Measurements from ENCODE around the gene GPS1. TPM values are rescaled to one million over a fixed set of nuclear protein-coding genes. Genes with fewer than 3 reads are reported as not detected.
A peak's percentile ranks its signal among the peaks of the same experiment; 100 is the strongest.

The GPS1 gene
- total and polyA plus RNA-seq, 10 of the 15 experiments (the other 5 are each of a cell fraction or from before 2014, with no cell fraction given), result 2.2 to 146 (median 77.7) TPM

DNA sequence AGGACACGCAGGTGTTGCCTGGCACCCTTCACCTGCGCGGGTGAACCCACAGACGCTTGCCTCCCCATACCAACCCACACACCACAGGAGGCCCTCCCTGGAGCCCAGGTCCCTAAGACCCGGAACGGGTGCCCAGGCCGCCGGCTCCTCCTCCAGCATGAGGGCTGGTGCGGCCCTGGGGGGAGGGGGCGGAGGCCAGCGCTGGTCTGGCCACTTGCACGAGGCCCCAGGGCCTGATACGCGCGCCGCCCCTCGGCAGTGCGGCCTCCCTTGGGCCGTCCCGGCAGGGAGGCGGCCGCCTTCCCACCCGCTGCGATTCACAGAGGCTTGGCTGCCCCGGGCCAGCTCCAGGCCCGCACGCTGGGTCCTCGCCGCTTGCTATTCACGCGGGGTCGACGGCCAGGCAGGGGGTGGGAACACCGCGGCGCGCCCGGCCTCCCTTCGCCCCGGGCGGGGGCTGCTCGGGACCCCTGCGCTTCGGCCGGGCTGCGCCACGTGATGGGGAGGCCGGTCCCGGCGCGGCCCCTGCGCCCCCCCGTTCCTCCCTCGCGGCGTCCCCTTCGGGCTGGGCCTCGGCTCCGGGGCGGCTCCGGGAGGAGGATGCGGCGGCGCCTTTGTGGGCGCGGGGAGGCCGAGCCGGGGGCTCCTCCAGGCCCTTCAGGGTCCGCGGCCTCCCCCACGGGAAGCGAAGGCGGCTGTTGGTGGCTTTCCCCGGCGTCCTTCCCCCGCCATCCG lies 45.7 kb downstream of the GPS1 start (continued):
- TF ChIP-seq GABPA (IDR thresholded peaks at IDR 0.05; ENCODE audit: low read depth) (no peak), SIX5 (IDR thresholded peaks at IDR 0.05; ENCODE audit: low read depth, low read length, severe bottlenecking) (no peak), NR2F1 (conservative IDR thresholded peaks at IDR 0.05) (no peak), POLR2AphosphoS2 (IDR thresholded peaks at IDR 0.05; ENCODE audit: low read depth, low read length) (no peak), KDM1A (IDR thresholded peaks at IDR 0.05; ENCODE audit: borderline replicate concordance) (no peak), ZNF274 (IDR thresholded peaks at IDR 0.05; ENCODE audit: insufficient read depth, insufficient read length) (no peak), ZNF207 (IDR thresholded peaks at IDR 0.05; ENCODE audit: borderline replicate concordance) (no peak), IKZF1 (conservative IDR thresholded peaks at IDR 0.05) (peak; percentile 34; the same call in 1 of the 2 replicates), MXI1 (IDR thresholded peaks at IDR 0.05; ENCODE audit: low read depth, low read length) (no peak; the same call in 1 of the 2 replicates), FOXK2 (IDR thresholded peaks at IDR 0.05) (no peak), BCL11A (IDR thresholded peaks at IDR 0.05; ENCODE audit: low read depth, low read length) (no peak), SREBF1 (IDR thresholded peaks at IDR 0.05; ENCODE audit: low read length) (no peak), TBL1XR1 (IDR thresholded peaks at IDR 0.05; ENCODE audit: low read depth, low read length) (no peak), GATAD2B (conservative IDR thresholded peaks at IDR 0.05; ENCODE audit: low read depth) (0 out of 2 replicates have a peak, but pooled peaks have one; percentile 82), ZZZ3 (IDR thresholded peaks at IDR 0.05; ENCODE audit: control insufficient read depth, insufficient read length, low read depth) (no peak), STAT3 (IDR thresholded peaks at IDR 0.05; ENCODE audit: low read depth, low read length) (no peak), IRF4 (IDR thresholded peaks at IDR 0.05; ENCODE audit: low read depth, low read length) (no peak), TCF7 (IDR thresholded peaks at IDR 0.05; ENCODE audit: borderline replicate concordance) (no peak), SUPT20H (IDR thresholded peaks at IDR 0.05; ENCODE audit: borderline replicate concordance, control insufficient read depth, low read depth, low read length) (no peak), YBX1 (IDR thresholded peaks at IDR 0.05) (no peak), RUNX3 (IDR thresholded peaks at IDR 0.05; ENCODE audit: low read length) (no peak), SMAD1 (IDR thresholded peaks at IDR 0.05; ENCODE audit: low read depth, partially characterized antibody) (no peak), POU2F2 (IDR thresholded peaks at IDR 0.05; ENCODE audit: borderline replicate concordance, low read depth, low read length) (no peak)
